HG02970 (cell line): Measurements from ENCODE around the gene TMA16.
"Not testable (repeated sequence)": the region's sequence is repeated elsewhere in the genome, so short reads cannot be mapped to it uniquely, and the experiment has no call there.

ENCODE experiments used
- ATAC-seq: cut with Tn5 transposase; IDR thresholded peaks from one replicate; pipeline ENCODE4 v1.9.1; 2021; ENCODE audit warnings: mild to moderate bottlenecking, moderate library complexity, moderate number of reproducible peaks; ENCODE audit not compliant: unreplicated experiment, low FRiP score

TMA16 gene

GRCh38 chr4:163494360-163495241, at the start of gene TMA16:
TSS of gene TMA16 (plus strand) at chr4:163494690. CDS start at chr4:163494802, 112 bp downstream.
- peak; percentile 88 for ATAC-seq

- not testable (repeated sequence) for ATAC-seq
Measured at GRCh38 chr4:163447023-163447422, 47.5 kb upstream of the TMA16 start.

- no peak for ATAC-seq
Measured at GRCh38 chr4:163447481-163447880, 47.0 kb upstream of the TMA16 start.

- ATAC-seq = no peak
Measured at GRCh38 chr4:163448540-163449203, 45.8 kb upstream of the TMA16 start.

- no peak for ATAC-seq
Measured at GRCh38 chr4:163462556-163462955, 31.9 kb upstream of the TMA16 start.

GRCh38 chr4:163467082-163467770, 27.3 kb upstream of the TMA16 start:
- ATAC-seq = no peak

- ATAC-seq = no peak
Measured at GRCh38 chr4:163470391-163470790, 24.1 kb upstream of the TMA16 start.

GRCh38 chr4:163473130-163473529, 21.4 kb upstream of the TMA16 start:
- ATAC-seq = no peak

GRCh38 chr4:163473576-163473975, 20.9 kb upstream of the TMA16 start, which contains the start of gene TKTL2:
TSS of gene TKTL2 (minus strand) at chr4:163473754. CDS start at chr4:163473734, 20 bp downstream.
- ATAC-seq = no peak

GRCh38 chr4:163474027-163474426, 20.5 kb upstream of the TMA16 start:
- ATAC-seq = no peak

GRCh38 chr4:163476761-163477438, 17.6 kb upstream of the TMA16 start:
- no peak for ATAC-seq

- ATAC-seq = no peak
Measured at GRCh38 chr4:163482190-163482589, 12.3 kb upstream of the TMA16 start.

GRCh38 chr4:163484906-163485305, 9.6 kb upstream of the TMA16 start:
- ATAC-seq = no peak

- no peak for ATAC-seq
Measured at GRCh38 chr4:163485589-163485988, 8.9 kb upstream of the TMA16 start.

GRCh38 chr4:163486321-163486720, 8.2 kb upstream of the TMA16 start:
- ATAC-seq = no peak

- ATAC-seq = no peak
Measured at GRCh38 chr4:163489929-163490328, 4.6 kb upstream of the TMA16 start.

- ATAC-seq = no peak
Measured at GRCh38 chr4:163492951-163493504, 1.5 kb upstream of the TMA16 start.

GRCh38 chr4:163493643-163494359, 689 bp upstream of the TMA16 start:
- ATAC-seq = no peak

- ATAC-seq = no peak
Measured at GRCh38 chr4:163495900-163496299, 1.4 kb downstream of the TMA16 start.

GRCh38 chr4:163500586-163500985, 6.1 kb downstream of the TMA16 start:
- ATAC-seq = no peak
